ENCODE measurements around the gene PARD3. TPM values are rescaled to one million over a fixed set of nuclear protein-coding genes. Genes with fewer than 3 reads are reported as not detected.

Gene PARD3
- total RNA-seq, 1 donor from 2014 or later: 98.2 TPM

GRCh38 chr10:34092891-34093290, 722.2 kb downstream of the PARD3 start:
- H3K36me3 ChIP-seq (ENCODE audit: control insufficient read depth, insufficient read depth, low read length): no peaks in the 10 kb centered on the region
- FAIRE-seq: no peak
- TF ChIP-seq CTCF (IDR thresholded peaks at IDR 0.05; ENCODE audit: insufficient read depth, low read length, severe bottlenecking): no peak

GRCh38 chr10:34091635-34092195, 723.4 kb downstream of the PARD3 start:
- DNase-seq (ENCODE audit: low read depth) (peak; percentile 13), FAIRE-seq (no peak)
- no peaks in the 10 kb centered on the region for H3K36me3 ChIP-seq (ENCODE audit: control insufficient read depth, insufficient read depth, low read length)
- TF ChIP-seq CTCF (IDR thresholded peaks at IDR 0.05; ENCODE audit: insufficient read depth, low read length, severe bottlenecking): no peak
- no peak overlapping the region for H3K4me3 ChIP-seq (ENCODE audit: low read depth, low read length)
- H3K27me3 ChIP-seq (ENCODE audit: control insufficient read depth, insufficient read depth, low read length): peaks cover 1% of the 10 kb centered on the region

More at GRCh38 chr10:34092891-34093290, 722.2 kb downstream of the PARD3 start:
- peak; percentile 62 for DNase-seq (ENCODE audit: low read depth)
- peaks cover 1% of the 10 kb centered on the region for H3K27me3 ChIP-seq (ENCODE audit: control insufficient read depth, insufficient read depth, low read length)
- no peak overlapping the region for H3K4me3 ChIP-seq (ENCODE audit: low read depth, low read length)

GRCh38 chr10:34089253-34089652, 725.8 kb downstream of the PARD3 start:
- TF ChIP-seq CTCF (IDR thresholded peaks at IDR 0.05; ENCODE audit: insufficient read depth, low read length, severe bottlenecking): no peak
- FAIRE-seq: no peak
- H3K27me3 ChIP-seq (ENCODE audit: control insufficient read depth, insufficient read depth, low read length): peaks cover 1% of the 10 kb centered on the region

GRCh38 chr10:34088208-34088794, 726.8 kb downstream of the PARD3 start:
- no peak for FAIRE-seq
- H3K36me3 ChIP-seq (ENCODE audit: control insufficient read depth, insufficient read depth, low read length): no peaks in the 10 kb centered on the region
- DNase-seq (ENCODE audit: low read depth): no peak
- peaks cover 1% of the 10 kb centered on the region for H3K27me3 ChIP-seq (ENCODE audit: control insufficient read depth, insufficient read depth, low read length)
- no peak overlapping the region for H3K4me3 ChIP-seq (ENCODE audit: low read depth, low read length)
- TF ChIP-seq CTCF (IDR thresholded peaks at IDR 0.05; ENCODE audit: insufficient read depth, low read length, severe bottlenecking): no peak

More at GRCh38 chr10:34089253-34089652, 725.8 kb downstream of the PARD3 start:
- Histone ChIP-seq H3K4me3 (ENCODE audit: low read depth, low read length) (no peak overlapping the region), H3K36me3 (ENCODE audit: control insufficient read depth, insufficient read depth, low read length) (no peaks in the 10 kb centered on the region)
- no peak for DNase-seq (ENCODE audit: low read depth)

GRCh38 chr10:34087095-34087418, 728.0 kb downstream of the PARD3 start:
- no peak for TF ChIP-seq CTCF (IDR thresholded peaks at IDR 0.05; ENCODE audit: insufficient read depth, low read length, severe bottlenecking)
- peaks cover 1% of the 10 kb centered on the region for H3K27me3 ChIP-seq (ENCODE audit: control insufficient read depth, insufficient read depth, low read length)
- H3K4me3 ChIP-seq (ENCODE audit: low read depth, low read length): no peak overlapping the region
- no peaks in the 10 kb centered on the region for H3K36me3 ChIP-seq (ENCODE audit: control insufficient read depth, insufficient read depth, low read length)
- peak; percentile 13 for FAIRE-seq
- no peak for DNase-seq (ENCODE audit: low read depth)

- no peak for DNase-seq (ENCODE audit: low read depth)
- no peaks in the 10 kb centered on the region for H3K36me3 ChIP-seq (ENCODE audit: control insufficient read depth, insufficient read depth, low read length)
- H3K4me3 ChIP-seq (ENCODE audit: low read depth, low read length): no peak overlapping the region
- FAIRE-seq: no peak
- H3K27me3 ChIP-seq (ENCODE audit: control insufficient read depth, insufficient read depth, low read length): peaks cover under 1% of the 10 kb centered on the region
- no peak for TF ChIP-seq CTCF (IDR thresholded peaks at IDR 0.05; ENCODE audit: insufficient read depth, low read length, severe bottlenecking)
Measured at GRCh38 chr10:34083567-34083966, 731.5 kb downstream of the PARD3 start.
